ENCODE results near the gene ZNF408. TPM values are rescaled to one million over a fixed set of nuclear protein-coding genes. Genes with fewer than 3 reads are reported as not detected.

The ZNF408 gene
- 10 to 100 TPM in 1 of 4 donors, 1 to 10 TPM in 3; 4.3 to 12.2 (median 7.9) TPM for total RNA-seq

DNA sequence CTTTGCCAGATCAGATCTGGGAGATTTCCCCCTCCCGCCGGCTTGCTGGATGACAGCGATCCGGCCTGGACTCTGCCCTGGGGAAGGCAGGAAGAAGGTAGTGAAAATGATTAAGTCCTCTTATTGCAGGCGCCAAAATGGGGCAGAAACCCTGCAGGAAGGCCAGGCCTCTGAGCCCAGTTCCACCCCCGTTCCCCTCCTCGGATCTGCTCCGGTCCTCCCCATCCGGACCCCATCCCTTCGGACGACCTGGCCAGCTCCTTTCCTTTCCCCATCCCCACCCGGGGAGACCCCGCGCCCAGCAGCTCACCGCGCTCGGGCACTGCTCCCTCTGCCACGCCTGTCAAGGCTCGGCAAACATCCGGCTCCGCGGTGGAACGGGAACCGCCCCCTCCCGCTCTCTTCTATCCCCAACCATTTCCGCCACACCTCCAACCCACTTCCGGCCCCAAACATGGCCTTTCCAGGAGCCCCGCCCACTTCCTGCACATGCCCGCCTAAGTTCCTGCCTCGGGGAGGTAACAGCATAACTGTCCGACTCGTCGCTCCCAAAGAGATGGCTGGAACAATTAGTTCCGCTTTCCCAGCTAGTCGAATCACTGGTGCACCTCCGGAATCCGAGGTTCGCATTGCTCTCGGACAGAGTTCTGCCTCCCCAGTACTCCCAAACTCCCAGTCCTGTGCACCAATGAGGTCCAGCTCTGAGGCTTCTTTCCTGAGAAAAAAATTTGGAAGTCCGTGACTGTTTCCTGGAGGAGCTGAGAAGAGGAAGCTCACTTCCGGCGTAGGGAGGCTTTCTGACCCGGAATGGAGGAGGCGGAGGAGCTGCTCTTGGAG is at the start of gene ZNF408, which contains the start of gene ARHGAP1:
Gene ZNF408, plus strand, starts transcription at position 791 of the 837 bp plus-strand sequence. Its CDS starts 17 bp downstream, at position 808.
Gene ARHGAP1, minus strand, starts transcription at position 379 of the 837 bp plus-strand sequence. CDS start 4,512 bp downstream, outside the sequence.
- TF ChIP-seq, protein P1, sequence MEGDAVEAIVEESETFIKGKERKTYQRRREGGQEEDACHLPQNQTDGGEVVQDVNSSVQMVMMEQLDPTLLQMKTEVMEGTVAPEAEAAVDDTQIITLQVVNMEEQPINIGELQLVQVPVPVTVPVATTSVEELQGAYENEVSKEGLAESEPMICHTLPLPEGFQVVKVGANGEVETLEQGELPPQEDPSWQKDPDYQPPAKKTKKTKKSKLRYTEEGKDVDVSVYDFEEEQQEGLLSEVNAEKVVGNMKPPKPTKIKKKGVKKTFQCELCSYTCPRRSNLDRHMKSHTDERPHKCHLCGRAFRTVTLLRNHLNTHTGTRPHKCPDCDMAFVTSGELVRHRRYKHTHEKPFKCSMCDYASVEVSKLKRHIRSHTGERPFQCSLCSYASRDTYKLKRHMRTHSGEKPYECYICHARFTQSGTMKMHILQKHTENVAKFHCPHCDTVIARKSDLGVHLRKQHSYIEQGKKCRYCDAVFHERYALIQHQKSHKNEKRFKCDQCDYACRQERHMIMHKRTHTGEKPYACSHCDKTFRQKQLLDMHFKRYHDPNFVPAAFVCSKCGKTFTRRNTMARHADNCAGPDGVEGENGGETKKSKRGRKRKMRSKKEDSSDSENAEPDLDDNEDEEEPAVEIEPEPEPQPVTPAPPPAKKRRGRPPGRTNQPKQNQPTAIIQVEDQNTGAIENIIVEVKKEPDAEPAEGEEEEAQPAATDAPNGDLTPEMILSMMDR (IDR thresholded peaks at IDR 0.05): no peak
- peak; percentile 98 for ATAC-seq (ENCODE audit: low FRiP score)
- DNase-seq (ENCODE audit: low spot score): peak; percentile 98

DNA sequence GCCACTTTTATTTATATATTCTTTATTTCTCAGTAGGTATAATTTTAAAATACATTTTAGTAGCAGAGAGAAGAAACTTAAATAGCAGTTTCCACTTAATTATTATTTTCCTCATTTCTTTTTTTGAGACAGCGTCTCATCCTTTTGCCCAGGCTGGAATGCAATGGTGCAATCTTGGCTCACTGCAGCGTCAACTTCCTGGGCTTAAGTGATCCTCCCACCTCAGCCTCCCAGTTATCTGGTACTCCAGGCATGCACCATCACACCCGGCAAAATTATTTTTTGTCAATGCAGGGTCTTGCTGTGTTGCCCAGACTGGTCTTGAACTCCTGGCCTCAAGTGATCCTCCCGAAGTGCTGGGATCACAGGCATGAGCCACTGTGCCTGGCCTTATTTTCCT is 45.2 kb upstream of the ZNF408 start:
- no peak for DNase-seq (ENCODE audit: low spot score)
- no peak for ATAC-seq (ENCODE audit: low FRiP score)

DNA sequence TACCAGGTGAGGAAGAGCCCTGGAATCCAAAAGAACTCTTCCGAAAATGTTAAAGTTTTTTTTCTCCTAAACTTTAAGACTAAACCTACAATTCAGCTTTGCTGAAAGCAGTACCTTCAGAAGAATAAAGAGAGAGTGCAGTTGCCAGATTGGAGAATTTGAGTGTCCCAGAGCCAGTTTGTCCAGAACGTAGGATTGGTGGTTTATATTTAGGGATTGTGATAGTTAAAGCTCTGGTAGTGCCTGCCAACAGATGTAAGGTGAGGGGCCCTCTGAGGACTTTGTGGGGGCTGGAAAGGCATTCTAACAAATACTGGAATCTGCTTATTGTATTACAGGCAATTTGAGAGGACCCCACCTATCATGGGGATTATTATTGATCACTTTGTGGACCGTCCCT is 43.6 kb upstream of the ZNF408 start:
- DNase-seq (ENCODE audit: low spot score) (no peak), ATAC-seq (ENCODE audit: low FRiP score) (no peak)

More for the DNA sequence above, 45.2 kb upstream of the ZNF408 start:
- TF ChIP-seq, protein P1 (IDR thresholded peaks at IDR 0.05): no peak

DNA sequence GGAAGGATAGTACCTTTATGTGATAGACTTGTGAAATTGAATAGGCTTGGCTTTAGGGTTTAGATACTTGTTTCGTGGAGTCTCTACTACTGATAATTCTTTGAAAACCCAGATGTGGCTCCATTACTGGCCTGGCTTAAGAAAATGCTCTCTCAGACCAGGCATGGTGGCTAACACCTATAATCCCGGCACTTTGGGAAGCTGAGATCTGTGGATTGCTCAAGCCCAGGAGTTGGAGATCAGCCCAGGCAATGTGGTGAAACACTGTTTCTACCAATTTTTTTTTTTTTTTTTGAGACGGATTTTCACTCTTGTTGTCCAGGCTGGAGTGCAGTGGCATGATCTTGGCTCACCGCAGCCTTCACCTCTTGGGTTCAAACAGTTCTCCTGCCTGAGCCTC is 42.6 kb upstream of the ZNF408 start:
- DNase-seq (ENCODE audit: low spot score) (no peak), ATAC-seq (ENCODE audit: low FRiP score) (peak; percentile 55)
- TF ChIP-seq, protein P1 (IDR thresholded peaks at IDR 0.05): no peak

More for the DNA sequence above, 43.6 kb upstream of the ZNF408 start:
- TF ChIP-seq, protein P1 (IDR thresholded peaks at IDR 0.05): no peak

DNA sequence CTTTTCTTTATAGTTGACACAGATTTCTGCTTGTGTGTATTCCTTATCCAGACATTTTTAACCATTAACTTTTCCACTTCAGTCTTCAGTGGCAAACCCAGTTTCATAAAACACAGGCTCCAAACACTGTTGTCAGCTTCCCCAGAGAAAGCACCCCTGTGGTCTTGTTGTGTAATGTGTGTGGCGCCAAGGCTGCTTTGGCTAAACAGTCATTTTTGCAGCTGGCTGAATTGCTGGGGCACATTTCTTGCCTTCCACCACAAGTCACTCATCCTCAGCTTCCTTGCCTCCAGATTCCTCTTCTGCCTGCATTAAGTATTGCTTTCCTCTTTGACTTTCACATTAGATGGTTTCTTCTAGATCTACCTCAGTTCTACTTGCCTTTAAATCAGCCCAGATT is 40.9 kb upstream of the ZNF408 start:
- TF ChIP-seq, protein P1 (IDR thresholded peaks at IDR 0.05): no peak
- ATAC-seq (ENCODE audit: low FRiP score) (no peak), DNase-seq (ENCODE audit: low spot score) (no peak)

DNA sequence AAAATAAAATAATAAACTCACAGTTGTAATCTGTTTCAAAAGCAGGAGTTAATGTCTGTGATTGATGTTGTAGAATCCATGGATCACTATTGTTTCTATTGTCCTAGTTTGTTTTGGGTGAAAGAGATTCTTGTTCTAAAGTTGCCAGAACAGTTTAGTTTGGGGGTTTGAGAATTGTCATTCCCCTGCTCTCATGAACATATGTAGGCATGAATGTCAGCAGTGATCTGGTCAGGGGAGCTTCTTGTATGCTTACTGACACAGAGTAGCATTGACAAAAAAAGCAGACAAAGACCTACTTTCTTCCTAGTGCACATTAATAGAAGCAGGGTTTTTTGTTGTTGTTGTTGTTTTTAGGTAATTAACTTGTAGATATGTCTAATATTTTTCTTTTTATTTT is 39.0 kb upstream of the ZNF408 start:
- DNase-seq (ENCODE audit: low spot score) (no peak), ATAC-seq (ENCODE audit: low FRiP score) (no peak)

More for the DNA sequence above, 39.0 kb upstream of the ZNF408 start:
- TF ChIP-seq, protein P1 (IDR thresholded peaks at IDR 0.05): no peak

Data from omental fat pad (tissue), 4 donors.